ENCODE results near the gene STMN3.
A peak's percentile ranks its signal among the peaks of the same experiment; 100 is the strongest.
"Not testable (repeated sequence)": the region's sequence is repeated elsewhere in the genome, so short reads cannot be mapped to it uniquely, and the experiment has no call there.

The STMN3 gene

GRCh38 chr20:63657937-63658748, 4.9 kb upstream of the STMN3 start, which contains the start of gene RTEL1:
TSS of gene RTEL1 (plus strand) at chr20:63658312. CDS start at chr20:63659403, 1,091 bp downstream.
- peak; percentile 95 for DNase-seq (ENCODE audit: low spot score)

- DNase-seq (ENCODE audit: low spot score), result no peak
Measured at GRCh38 chr20:63657260-63657936, 4.2 kb upstream of the STMN3 start.

DNA sequence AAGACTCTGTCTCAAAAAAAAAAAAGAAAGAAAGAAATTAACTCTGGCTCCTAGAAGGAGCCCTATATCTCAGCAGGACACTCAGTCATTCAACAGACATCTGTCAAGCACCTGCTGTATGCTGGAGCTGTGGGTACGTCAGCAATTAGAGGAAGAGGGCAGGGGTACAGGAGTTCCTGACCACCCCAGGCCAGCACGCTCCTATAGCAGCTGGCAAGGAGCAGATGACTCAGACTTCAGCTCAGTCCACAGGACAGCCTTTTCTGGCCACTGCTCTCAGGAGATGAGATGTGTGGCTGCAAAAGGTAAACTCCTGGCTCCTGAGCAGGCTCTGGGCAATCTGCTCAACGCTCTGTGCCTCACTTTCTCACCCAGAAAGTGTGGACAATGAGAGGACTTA, 3.2 kb upstream of the STMN3 start:
- no peak for DNase-seq (ENCODE audit: low spot score)

DNA sequence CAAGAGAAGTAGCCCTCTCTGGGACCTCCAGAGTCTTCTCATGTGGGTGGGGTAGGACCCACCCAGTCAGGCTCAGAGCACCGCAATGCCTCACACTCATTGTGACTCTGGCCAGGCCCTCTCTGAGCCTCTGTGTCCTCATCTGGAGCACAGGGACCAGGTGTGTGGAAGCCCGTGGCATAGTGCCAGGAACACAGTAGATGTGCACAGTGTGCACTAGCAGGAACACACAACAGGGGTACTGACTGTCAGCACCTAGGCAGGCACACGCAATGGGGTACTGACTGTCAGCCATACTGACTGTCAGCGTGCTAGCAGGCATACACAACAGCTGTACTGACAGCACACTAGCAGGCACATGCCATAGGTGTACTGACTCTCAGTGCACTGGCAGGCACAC, 2.0 kb upstream of the STMN3 start:
- no peak for DNase-seq (ENCODE audit: low spot score)

GRCh38 chr20:63653974-63654668, 897 bp upstream of the STMN3 start:
- peak; percentile 44 for DNase-seq (ENCODE audit: low spot score)

GRCh38 chr20:63652192-63652980, 838 bp downstream of the STMN3 start:
- peak; percentile 85 for DNase-seq (ENCODE audit: low spot score)

DNA sequence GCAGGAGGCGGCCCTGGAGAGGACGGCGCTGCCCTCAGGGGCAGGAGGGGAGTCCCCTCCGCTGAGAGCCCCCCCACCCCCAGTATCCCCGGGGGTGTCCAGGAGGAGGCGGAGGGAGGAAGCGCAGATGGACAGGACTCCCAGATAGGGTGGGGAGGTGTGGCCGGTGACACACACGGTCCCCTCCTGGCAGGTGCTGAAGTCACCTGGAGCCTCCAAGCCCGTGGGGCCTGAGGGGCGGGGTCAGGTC, 1.4 kb downstream of the STMN3 start:
- no peak for DNase-seq (ENCODE audit: low spot score)

- not testable (repeated sequence) for DNase-seq (ENCODE audit: low spot score)
Measured at GRCh38 chr20:63650486-63650885, 2.7 kb downstream of the STMN3 start.

GRCh38 chr20:63648895-63649589, 4.2 kb downstream of the STMN3 start:
- DNase-seq (ENCODE audit: low spot score), result no peak

- DNase-seq (ENCODE audit: low spot score), result no peak
Measured at GRCh38 chr20:63648190-63648589, 5.0 kb downstream of the STMN3 start.

GRCh38 chr20:63645218-63645617, 8.0 kb downstream of the STMN3 start:
- no peak for DNase-seq (ENCODE audit: low spot score)

DNA sequence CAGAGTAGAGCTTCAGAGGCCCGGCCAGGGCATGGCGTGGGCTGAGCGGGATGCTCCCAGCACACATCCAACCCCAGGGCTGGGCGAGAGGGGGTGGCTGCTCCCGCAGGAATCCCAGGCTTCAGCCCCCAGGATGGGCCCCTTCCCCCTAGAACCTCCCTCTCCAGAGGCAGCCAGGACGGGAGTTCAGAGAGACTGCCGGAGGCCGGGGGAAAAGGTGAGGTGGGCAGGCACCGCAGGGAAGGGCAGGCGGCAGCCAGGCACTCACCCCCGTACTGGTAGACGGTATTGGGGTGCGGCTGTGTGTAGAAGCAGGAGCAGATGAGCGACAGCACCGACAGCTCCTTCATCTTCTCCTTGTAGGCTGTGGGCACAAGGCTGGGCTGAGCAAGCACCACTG, 9.3 kb downstream of the STMN3 start:
- DNase-seq (ENCODE audit: low spot score), result no peak

GRCh38 chr20:63643499-63643898, 9.7 kb downstream of the STMN3 start:
- DNase-seq (ENCODE audit: low spot score), result no peak

GRCh38 chr20:63642527-63643247, 10.5 kb downstream of the STMN3 start:
- DNase-seq (ENCODE audit: low spot score), result no peak

DNA sequence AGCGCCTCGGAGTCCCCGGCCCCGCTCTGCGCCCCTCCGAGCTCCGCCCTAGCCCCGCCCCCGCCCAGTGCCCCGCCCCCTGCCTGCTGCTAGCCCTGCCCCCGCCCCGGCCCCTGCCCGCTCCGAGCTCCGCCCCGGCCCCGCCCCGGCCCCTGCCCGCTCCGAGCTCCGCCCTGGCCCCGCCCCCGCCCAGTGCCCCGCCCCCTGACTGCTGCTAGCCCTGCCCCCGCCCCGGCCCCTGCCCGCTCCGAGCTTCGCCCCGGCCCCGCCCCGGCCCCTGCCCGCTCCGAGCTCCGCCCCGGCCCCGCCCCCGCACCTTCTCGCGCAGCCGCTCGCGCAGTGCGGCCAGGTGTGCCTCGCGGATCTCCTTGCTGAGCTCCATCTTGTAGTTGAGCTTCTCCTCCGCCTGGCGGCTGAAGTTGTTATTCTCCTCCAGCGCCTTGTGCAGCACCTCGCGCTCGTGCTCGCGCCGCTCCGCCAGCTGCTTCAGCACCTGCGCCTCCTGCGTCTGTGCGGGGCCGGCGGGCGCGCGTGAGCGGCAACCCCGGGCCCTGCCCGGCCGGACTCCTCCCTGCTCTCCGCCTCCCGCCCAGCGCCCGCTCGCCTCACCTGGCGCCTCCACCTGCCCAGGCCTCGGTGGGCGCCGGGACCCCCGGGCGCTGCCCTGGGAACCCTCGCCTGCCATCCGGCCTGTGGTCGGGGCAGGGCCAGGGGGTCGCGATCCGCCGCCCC, 11.3 kb downstream of the STMN3 start:
- DNase-seq (ENCODE audit: low spot score), result peak; percentile 83

GRCh38 chr20:63641146-63641791, 12.0 kb downstream of the STMN3 start:
- DNase-seq (ENCODE audit: low spot score), result no peak

DNA sequence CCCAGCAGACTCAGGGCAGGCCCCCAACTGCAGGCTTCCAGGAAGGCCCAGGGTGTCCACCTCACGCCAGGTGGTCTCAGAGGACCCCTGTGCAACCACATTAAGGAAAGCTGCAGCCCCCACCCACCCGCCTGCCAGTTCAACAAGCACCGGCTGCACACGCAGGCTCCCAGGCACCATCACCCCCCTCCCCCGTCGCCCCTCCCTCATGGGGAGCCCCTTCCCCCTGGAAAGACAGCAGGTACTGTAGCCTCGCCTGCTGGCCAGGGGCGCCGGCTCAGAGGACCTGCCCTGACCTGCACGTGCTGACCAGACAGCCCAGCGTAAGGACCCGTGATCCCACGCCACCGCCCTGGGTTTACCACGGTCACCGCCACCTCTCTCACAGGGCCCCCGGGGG, 12.5 kb downstream of the STMN3 start:
- DNase-seq (ENCODE audit: low spot score), result not testable (repeated sequence)

GRCh38 chr20:63640086-63640485, 13.1 kb downstream of the STMN3 start:
- no peak for DNase-seq (ENCODE audit: low spot score)

Measured in SK-N-DZ (cell line).